Smooth muscle cell (in vitro differentiated cells): ENCODE measurements around the gene FGD3. TPM values are rescaled to one million over a fixed set of nuclear protein-coding genes. Genes with fewer than 3 reads are reported as not detected.
"Not testable (repeated sequence)": the region's sequence is repeated elsewhere in the genome, so short reads cannot be mapped to it uniquely, and the experiment has no call there.

Experiments
- DNase-seq: peaks from one replicate; lab custom pipeline; 2025; ENCODE audit not compliant: unreplicated experiment; lab: John Stamatoyannopoulos, UW
- H2AFZ ChIP-seq: fragments of 200-600 bp; sonication (generic); 2 replicates; pipeline ENCODE4 v1.6.0; 2016; ENCODE audit warnings: antibody characterized with exemption, low read depth, mild to moderate bottlenecking
- H3F3A ChIP-seq: fragments of 200-600 bp; sonication (generic); 2 replicates; pipeline ENCODE4 v1.6.0; 2017; ENCODE audit warnings: antibody characterized with exemption, low read depth
- H3K27ac ChIP-seq: fragments of 200-600 bp; sonication (generic); 2 replicates; pipeline ENCODE4 v1.5.1; 2016; ENCODE audit warnings: low read depth, mild to moderate bottlenecking
- H3K27me3 ChIP-seq: fragments of 200-600 bp; sonication (generic); 2 replicates; pipeline ENCODE4 v1.6.1; 2016; ENCODE audit warnings: low read depth, mild to moderate bottlenecking
- H3K36me3 ChIP-seq: fragments of 200-600 bp; sonication (generic); 2 replicates; pipeline ENCODE4 v1.5.1; 2016; ENCODE audit warnings: low read depth
- H3K4me1 ChIP-seq: fragments of 200-600 bp; sonication (generic); 2 replicates; pipeline ENCODE4 v1.5.1; 2016; ENCODE audit warnings: low read depth
- H3K4me2 ChIP-seq: fragments of 200-600 bp; sonication (generic); 2 replicates; pipeline ENCODE4 v1.6.0; 2016; ENCODE audit warnings: mild to moderate bottlenecking
- H3K4me3 ChIP-seq: fragments of 200-600 bp; sonication (generic); 2 replicates; pipeline ENCODE4 v1.5.1; 2016; ENCODE audit warnings: mild to moderate bottlenecking
- H3K79me2 ChIP-seq: fragments of 200-600 bp; sonication (generic); 2 replicates; pipeline ENCODE4 v1.6.0; 2016; ENCODE audit warnings: low read depth, mild to moderate bottlenecking
- H3K9ac ChIP-seq: fragments of 200-600 bp; sonication (generic); 2 replicates; pipeline ENCODE4 v1.6.0; 2016; ENCODE audit warnings: low read depth
- H3K9me3 ChIP-seq: fragments of 200-600 bp; sonication (generic); replicated peaks from 2 replicates; pipeline ENCODE4 v1.5.1; 2016; ENCODE audit warnings: low read depth
- H4K20me1 ChIP-seq: fragments of 200-600 bp; sonication (generic); 2 replicates; pipeline ENCODE4 v1.6.0; 2016; ENCODE audit warnings: low read depth
- CTCF ChIP-seq: fragments of 200-600 bp; sonication (generic); IDR thresholded peaks from 2 replicates; pipeline ENCODE4 v1.5.1; 2017; ENCODE audit warnings: borderline replicate concordance, mild to moderate bottlenecking, antibody characterized with exemption; ENCODE audit not compliant: insufficient read depth, poor library complexity, severe bottlenecking
- WGBS: methylation state at CpG from one replicate; pipeline ENCODE4 v1.1.7; 2016; ENCODE audit warnings: low lambda C conversion rate; 5-methylcytosine and 5-hydroxymethylcytosine counted together
- polyA plus RNA-seq: library from polyadenylated mRNA; unstranded; fragments of >200 nt; fragmentation: Nextera tagmentation; extraction: Ambion mirVana; gene quantifications from 2 replicates; pipeline ENCODE4 v1.2.1, GENCODE V29; 2016
- total RNA-seq: library from RNA; depleted of rRNA; stranded (reverse); fragments of >200 nt; gene quantifications from 2 replicates; pipeline ENCODE4 v1.2.3, GENCODE V29; 2014

Gene FGD3
- total and polyA plus RNA-seq, 2 experiments from 2014 or later = 1.1 to 2.1 TPM

- H4K20me1 ChIP-seq = no peaks in the 10 kb centered on the region
- WGBS = 63% methylated on average over 4 of the region's 4 CpGs
- no peak overlapping the region for H3K27ac ChIP-seq
- no peak overlapping the region for H2AFZ ChIP-seq
- H3K4me1 ChIP-seq = peaks cover 3% of the 10 kb centered on the region
- H3K79me2 ChIP-seq = no peaks in the 10 kb centered on the region
- no peaks in the 10 kb centered on the region for H3F3A ChIP-seq
- no peak overlapping the region for H3K4me3 ChIP-seq
- no peaks in the 10 kb centered on the region for H3K27me3 ChIP-seq
- no peak overlapping the region for H3K9ac ChIP-seq
- H3K36me3 ChIP-seq = no peaks in the 10 kb centered on the region
- no peak overlapping the region for H3K4me2 ChIP-seq
- DNase-seq = no peak
- TF ChIP-seq CTCF = no peak
- H3K9me3 ChIP-seq = no peaks in the 10 kb centered on the region
Observed at GRCh38 chr9:92992549-92992948, 45.2 kb downstream of the FGD3 start.

GRCh38 chr9:92998871-92999270 lies 51.5 kb downstream of the FGD3 start:
- H3K36me3 ChIP-seq, H3K4me3 ChIP-seq, H2AFZ ChIP-seq, H3F3A ChIP-seq, H3K9me3 ChIP-seq, H3K79me2 ChIP-seq, H3K27ac ChIP-seq, H3K27me3 ChIP-seq, H3K9ac ChIP-seq, H3K4me1 ChIP-seq, H3K4me2 ChIP-seq, H4K20me1 ChIP-seq, DNase-seq: not testable (repeated sequence)
- WGBS = 90% methylated on average over 10 of the region's 10 CpGs

- TF ChIP-seq CTCF = no peak
- H3K4me1 ChIP-seq = no peaks in the 10 kb centered on the region
- no peaks in the 10 kb centered on the region for H3K27me3 ChIP-seq
- no peaks in the 10 kb centered on the region for H3K79me2 ChIP-seq
- DNase-seq = no peak
- 91% methylated on average over 2 of the region's 2 CpGs for WGBS
- H3K36me3 ChIP-seq = no peaks in the 10 kb centered on the region
- no peak overlapping the region for H3K4me2 ChIP-seq
- H3F3A ChIP-seq = no peaks in the 10 kb centered on the region
- no peak overlapping the region for H3K9ac ChIP-seq
- no peak overlapping the region for H3K27ac ChIP-seq
- no peaks in the 10 kb centered on the region for H3K9me3 ChIP-seq
- no peak overlapping the region for H3K4me3 ChIP-seq
- no peak overlapping the region for H2AFZ ChIP-seq
- H4K20me1 ChIP-seq = no peaks in the 10 kb centered on the region
Observed at GRCh38 chr9:93001031-93001430, 53.7 kb downstream of the FGD3 start.

GRCh38 chr9:93002700-93003099 lies 55.4 kb downstream of the FGD3 start:
- Histone ChIP-seq H3K9me3 (no peaks in the 10 kb centered on the region), H2AFZ (no peak overlapping the region), H3K9ac (no peak overlapping the region), H3K4me2 (no peak overlapping the region), H3K36me3 (no peaks in the 10 kb centered on the region), H3K4me3 (no peak overlapping the region), H3K27ac (no peak overlapping the region), H3K4me1 (no peaks in the 10 kb centered on the region), H3K79me2 (no peaks in the 10 kb centered on the region), H3K27me3 (no peaks in the 10 kb centered on the region), H4K20me1 (no peaks in the 10 kb centered on the region), H3F3A (no peaks in the 10 kb centered on the region)
- TF ChIP-seq CTCF = no peak
- 89% methylated on average over 8 of the region's 8 CpGs for WGBS
- no peak for DNase-seq
